Activated CD8-positive, alpha-beta memory T cell treated with anti-CD3 and anti-CD28 coated beads, Interleukin-2, amount 50 U/mL, for 4 hours (primary cell): ENCODE results near the gene ST6GALNAC2.
"Not testable (repeated sequence)": the region's sequence is repeated elsewhere in the genome, so short reads cannot be mapped to it uniquely, and the experiment has no call there.

ENCODE experiments used
- DNase-seq: peaks from one replicate; pipeline ENCODE4 v3.0.0-alpha.2; 2020

Gene ST6GALNAC2

GRCh38 chr17:76585649-76586593, at the start of gene ST6GALNAC2:
TSS of gene ST6GALNAC2 (minus strand) at chr17:76585860. CDS start at chr17:76585808, 52 bp downstream.
- peak; percentile 42 for DNase-seq

DNA sequence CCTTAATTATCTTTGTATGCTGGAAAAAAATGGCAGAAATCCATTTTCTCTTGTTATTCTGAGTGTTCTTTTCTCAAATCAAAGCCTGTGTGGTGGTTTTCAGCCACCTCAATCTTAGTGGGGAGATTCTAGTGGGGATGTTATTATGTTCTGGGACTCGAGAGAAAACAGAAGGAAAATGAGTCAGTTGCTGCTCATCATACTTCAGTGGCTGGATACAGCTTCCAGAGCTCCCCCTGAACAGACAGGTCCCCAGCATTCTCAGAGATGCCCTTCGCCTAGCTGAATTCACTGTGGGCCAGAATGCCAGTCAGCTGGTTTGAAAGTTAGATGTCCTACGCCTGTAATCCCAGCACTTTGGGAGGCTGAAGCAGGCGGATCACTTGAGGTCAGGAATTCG, 49.4 kb upstream of the ST6GALNAC2 start:
- no peak for DNase-seq

GRCh38 chr17:76633628-76634328, 48.1 kb upstream of the ST6GALNAC2 start:
- DNase-seq: no peak

- peak; percentile 24 for DNase-seq
Observed at GRCh38 chr17:76631821-76632565, 46.3 kb upstream of the ST6GALNAC2 start.

DNA sequence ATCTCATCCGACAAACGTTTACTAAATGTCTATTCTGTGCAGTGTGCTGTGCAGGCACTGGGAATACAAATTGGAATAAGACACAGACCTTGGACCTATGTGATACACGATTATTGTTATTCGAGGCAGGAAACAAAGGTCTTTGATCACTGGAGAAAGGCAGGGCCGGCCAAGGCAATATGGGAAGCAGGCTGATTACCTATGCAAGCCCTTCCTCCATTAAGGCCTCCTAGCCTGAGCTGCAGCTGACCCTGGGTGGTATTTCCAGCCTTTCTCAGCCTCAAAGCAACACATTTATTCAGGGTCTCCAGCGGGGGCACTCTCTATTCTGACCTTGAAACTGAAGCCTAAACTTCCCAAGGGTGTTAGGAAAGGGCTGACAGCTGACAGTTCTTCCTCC, 44.5 kb upstream of the ST6GALNAC2 start:
- no peak for DNase-seq

DNA sequence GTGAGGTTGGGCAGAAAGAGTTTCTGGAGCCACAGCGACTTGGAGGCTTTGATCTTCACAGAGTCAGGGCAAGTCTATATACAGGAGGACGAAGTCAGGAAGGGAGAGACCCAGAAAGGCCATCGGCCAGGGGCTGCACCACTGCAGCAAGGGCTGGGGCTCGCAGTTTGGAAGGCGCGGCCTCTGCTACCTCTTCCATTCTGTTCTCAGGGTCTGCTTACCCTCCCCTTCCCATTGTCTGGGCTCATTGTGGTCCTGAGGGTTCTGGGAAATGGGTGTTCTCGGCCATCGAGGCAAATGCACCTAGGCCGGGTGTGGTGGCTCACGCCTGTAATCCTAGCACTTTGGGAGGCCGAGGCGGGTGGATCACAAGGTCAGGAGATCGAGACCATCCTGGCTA, 41.9 kb upstream of the ST6GALNAC2 start:
- no peak for DNase-seq

GRCh38 chr17:76626442-76626841, 40.8 kb upstream of the ST6GALNAC2 start:
- no peak for DNase-seq

GRCh38 chr17:76625496-76625895, 39.8 kb upstream of the ST6GALNAC2 start:
- DNase-seq: no peak

DNA sequence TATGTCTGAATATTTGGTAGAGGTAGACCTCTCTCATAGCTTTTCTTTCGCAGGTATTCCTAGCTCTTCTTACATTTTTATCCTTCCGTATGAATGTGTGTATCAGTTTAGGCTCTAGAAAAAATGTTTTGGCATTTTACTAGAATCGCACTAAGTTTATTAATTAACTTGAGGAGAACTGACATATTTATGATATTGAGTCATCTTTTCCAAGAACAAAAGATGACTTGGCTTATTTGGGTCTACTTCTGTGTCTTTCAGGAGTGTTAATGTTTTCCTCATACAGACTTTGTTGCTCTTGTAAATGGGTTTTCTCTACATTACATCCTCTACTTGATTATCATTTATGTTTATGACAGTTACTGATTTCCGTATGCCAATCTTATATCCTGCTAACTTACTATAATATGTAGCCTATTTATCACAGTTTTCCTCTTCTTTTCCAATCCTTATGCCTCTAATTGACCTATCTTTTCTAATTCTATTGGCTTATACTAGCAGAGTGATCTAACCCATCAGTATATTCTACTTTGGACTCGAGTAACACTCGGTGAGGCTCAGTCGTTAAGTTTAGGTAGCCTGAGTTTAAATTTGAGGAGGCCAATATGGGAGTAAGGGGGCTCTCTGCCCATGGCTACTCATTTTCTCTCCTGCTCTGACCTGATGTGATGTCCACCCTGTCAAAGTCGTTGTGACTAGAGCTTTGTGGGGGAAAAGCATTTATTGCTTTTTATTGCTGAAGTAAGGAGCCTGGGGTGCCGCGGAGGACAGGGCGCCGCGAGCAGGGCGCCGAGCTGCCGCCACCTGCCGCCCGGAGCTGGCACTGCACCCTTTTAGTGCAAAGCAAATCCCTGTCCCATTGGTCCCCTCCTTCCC, 37.8 kb upstream of the ST6GALNAC2 start:
- DNase-seq: peak; percentile 82

DNA sequence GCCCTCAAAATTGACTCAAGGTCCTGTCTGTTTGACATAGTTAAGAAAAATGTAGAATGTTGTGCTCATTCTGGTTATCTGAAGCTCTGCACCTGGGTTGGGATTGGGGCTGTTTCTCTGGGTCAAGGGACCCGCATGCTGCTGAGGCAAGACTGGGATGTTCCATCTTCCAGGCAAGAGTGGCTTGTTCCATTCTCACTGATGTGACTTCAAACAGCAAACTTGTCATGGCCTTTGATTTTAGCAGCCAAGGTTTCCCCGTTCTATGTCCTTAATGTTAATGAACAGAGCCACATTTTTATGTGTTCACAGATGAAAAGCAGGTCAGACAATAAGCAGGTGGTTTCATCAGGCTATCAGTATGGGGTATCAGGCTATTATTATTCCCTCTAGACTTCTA, 32.2 kb upstream of the ST6GALNAC2 start:
- no peak for DNase-seq

DNA sequence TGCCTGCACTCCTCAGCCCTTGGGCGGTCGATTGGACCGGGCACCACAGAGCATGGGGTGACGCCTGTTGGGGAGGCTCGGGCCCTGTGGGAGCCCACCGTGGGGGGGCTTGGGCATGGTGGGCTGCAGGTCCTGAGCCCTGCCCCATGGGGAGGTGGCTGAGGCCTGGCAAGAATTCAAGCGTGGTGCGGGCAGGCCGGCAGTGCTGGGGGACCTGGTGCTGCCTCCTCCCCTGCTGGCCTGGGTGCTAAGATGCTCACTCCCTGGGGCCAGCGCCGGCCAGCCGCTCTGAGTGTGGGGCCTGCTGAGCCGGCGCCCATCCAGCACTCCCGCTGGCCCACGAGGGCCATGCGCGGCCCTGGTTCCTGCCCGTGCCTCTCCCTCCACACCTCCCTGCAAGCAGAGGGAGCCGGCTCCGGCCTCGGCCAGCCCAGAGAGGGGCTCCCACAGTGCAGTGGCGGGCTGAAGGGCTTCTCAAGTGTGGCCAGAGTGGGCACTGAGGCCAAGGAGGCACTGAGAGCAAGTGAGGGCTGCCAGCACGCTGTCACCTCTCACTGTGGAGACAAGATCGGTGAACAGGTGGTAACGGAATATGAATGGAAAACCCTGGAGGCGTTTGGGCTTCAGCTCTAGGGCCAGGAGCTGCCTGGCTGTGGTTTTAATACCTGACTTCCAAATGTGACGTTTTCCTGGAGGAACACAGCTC, 29.4 kb upstream of the ST6GALNAC2 start:
- DNase-seq: no peak

GRCh38 chr17:76614064-76614759, 28.6 kb upstream of the ST6GALNAC2 start:
- DNase-seq: not testable (repeated sequence)

- DNase-seq: no peak
Observed at GRCh38 chr17:76612977-76613851, 27.6 kb upstream of the ST6GALNAC2 start.

DNA sequence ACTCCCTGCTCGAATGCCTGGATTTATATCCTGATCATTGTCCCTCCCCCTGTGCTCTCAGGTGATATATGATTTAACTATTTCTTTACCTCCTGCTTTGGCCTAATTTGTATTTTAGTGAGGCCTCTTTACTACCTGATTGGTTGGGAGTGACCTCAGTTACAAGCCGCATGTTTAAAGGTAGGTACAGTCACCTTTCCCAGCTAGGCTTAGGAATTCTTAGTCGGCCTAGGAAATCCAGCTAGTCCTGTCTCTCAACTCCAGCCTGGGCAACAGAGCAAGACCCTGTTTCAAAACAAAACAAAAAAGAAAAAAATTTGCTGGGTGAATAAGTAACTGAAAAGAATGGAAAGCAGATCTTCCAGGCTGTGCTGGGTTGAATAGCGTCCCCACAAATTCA, 26.8 kb upstream of the ST6GALNAC2 start:
- DNase-seq: no peak

- DNase-seq: no peak
Observed at GRCh38 chr17:76611758-76612157, 26.1 kb upstream of the ST6GALNAC2 start.

DNA sequence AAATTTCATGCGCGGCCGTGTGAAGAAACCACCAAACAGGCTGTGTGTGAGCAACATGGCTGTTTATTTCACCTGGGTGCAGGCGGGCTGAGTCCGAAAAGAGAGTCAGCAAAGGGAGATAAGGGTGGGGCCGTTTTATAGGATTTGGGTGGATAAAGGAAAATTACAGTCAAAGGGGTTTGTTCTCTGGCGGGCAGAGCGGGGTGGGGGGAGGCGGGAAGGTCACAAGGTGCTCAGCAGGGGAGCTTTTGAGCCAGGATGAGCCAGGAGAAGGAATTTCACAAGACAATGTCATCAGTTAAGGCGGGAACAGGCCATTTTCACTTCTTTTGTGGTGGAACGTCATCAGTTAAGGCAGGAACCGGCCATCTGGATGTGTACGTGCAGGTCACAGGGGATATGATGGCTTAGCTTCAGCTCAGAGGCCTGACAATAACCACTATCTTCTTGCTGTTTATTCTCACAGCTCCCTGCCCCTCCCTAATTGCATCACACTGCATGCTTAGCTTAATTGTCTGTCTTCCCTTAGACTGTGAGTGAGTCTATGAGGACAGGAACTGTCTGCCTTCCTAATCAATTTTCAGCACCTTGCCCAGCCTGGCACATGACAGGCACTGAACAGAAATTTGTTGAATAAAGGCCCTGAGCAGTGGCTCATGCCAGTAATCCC, 25.6 kb upstream of the ST6GALNAC2 start:
- DNase-seq: not testable (repeated sequence)

DNA sequence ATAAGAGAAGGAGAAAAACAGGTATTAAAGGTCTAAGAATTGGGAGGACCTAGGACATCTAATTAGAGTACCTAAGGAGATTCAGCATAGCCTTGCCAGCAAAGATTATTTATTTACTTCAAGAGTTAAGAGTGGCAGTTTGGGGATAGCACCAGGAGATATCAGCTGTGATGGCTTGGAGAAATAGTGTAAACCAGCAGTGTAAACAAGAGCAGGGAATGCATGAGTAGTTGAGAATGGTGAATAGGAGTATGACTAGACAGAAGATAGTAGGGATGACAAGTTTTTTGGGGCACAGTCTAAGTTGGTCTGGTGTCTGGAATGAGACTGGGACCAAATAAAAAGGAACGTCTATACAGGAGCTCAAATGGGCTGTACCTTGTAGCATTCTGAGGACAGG, 21.0 kb upstream of the ST6GALNAC2 start:
- DNase-seq: not testable (repeated sequence)

DNA sequence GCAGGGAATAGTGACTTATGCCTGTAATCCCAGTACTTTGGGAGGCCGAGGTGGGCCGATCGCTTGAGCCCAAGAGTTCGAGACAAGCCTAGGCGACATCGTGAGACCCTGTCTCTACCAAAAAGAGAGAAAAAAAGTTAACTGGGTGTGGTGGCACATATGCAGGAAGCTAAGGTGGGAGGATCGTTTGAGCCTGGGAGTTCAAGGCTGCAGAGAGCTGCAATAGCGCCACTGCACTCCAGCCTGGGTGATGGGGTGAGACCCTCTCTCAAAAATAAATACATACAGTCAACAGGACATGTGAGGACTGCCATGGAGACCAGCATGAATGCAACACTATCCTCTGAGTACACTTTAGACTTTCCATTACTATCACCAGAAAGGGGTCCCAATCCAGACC, 15.4 kb upstream of the ST6GALNAC2 start:
- DNase-seq: no peak
